HepG2 (cell line): ENCODE data around the gene RYK. TPM values are rescaled to one million over a fixed set of nuclear protein-coding genes. Genes with fewer than 3 reads are reported as not detected.

ENCODE experiments used
- ATAC-seq: fragments of 200-7000 bp; cut with Tn5 transposase; 3 replicates; pipeline ENCODE4 v1.9.1; 2020; ENCODE audit warnings: mild to moderate bottlenecking, moderate library complexity
- BruUV-seq: library from RNA; stranded (reverse); fragments of 400-500 nt; replicated peaks from 2 replicates; lab custom pipeline; 2021; lab: Mats Ljungman, UMichigan
- CTCF ChIA-PET: fragments of 300-600 bp; formaldehyde crosslinking; extraction: SDS; loops from one replicate; lab custom pipeline; 2021; ENCODE audit warnings: low total read pairs, inconsistent platforms, low intra/inter-chr PET ratio; lab: Yijun Ruan, JAX
- POLR2A ChIA-PET: fragments of 350-600 bp; sonication (Branson Sonifier 250); formaldehyde crosslinking; loops from one replicate; lab custom pipeline; 2020; ENCODE audit warnings: antibody characterized with exemption, inconsistent platforms; lab: Yijun Ruan, JAX
- DNase-seq: peaks from one replicate; pipeline ENCODE4 v3.0.0-alpha.2; 2015; ENCODE audit warnings: low spot score
- FAIRE-seq: peaks from 3 replicates; lab custom pipeline; 2011; peaks lifted over from hg19 to GRCh38; lab: Jason Lieb, UNC
- H2AFZ ChIP-seq: one replicate; pipeline ENCODE4 v1.6.1; 2011; ENCODE audit warnings: low read length, inconsistent platforms
- H3K27ac ChIP-seq: fragments of 300-600 bp; 3 replicates; pipeline ENCODE4 v1.8.0; 2011; ENCODE audit warnings: mixed run types, mild to moderate bottlenecking, mixed read lengths, low read length, inconsistent platforms; ENCODE audit not compliant: insufficient read depth; ENCODE audit errors: extremely low read length
- H3K27me3 ChIP-seq, 2 experiments: fragments of 200-600 bp in 1 of 2; 2 replicates in 1 of 2; 3 replicates in 1 of 2; pipeline versions ENCODE4 v1.6.0 to v1.8.0; 2011; ENCODE audit warnings: low read length in 2 of 2, mild to moderate bottlenecking in 2 of 2, moderate library complexity in 2 of 2, inconsistent platforms in 1 of 2; ENCODE audit not compliant: insufficient read depth in 2 of 2, control insufficient read depth in 1 of 2
- H3K36me3 ChIP-seq, 2 experiments: fragments of 200-600 bp in 1 of 2; replicated peaks in 1 of 2; 2 replicates in 1 of 2; 3 replicates in 1 of 2; pipeline versions ENCODE4 v1.5.1 to v1.8.0; 2011; ENCODE audit warnings: low read length in 2 of 2, inconsistent platforms in 1 of 2; ENCODE audit not compliant: insufficient read depth in 2 of 2, control insufficient read depth in 1 of 2
- H3K4me1 ChIP-seq: 2 replicates; pipeline ENCODE4 v1.5.1; 2012; ENCODE audit warnings: low read length, inconsistent platforms; ENCODE audit not compliant: insufficient read depth
- H3K4me2 ChIP-seq: 2 replicates; pipeline ENCODE4 v1.6.0; 2011; ENCODE audit warnings: low read depth, low read length, inconsistent platforms
- H3K4me3 ChIP-seq, 3 experiments: fragments of 200-600 bp in 1 of 3; sonication (generic), shearing (Covaris generic) in 1 of 3; replicated peaks in 1 of 3; 2 replicates each; pipeline ENCODE4 v1.5.1; 2011 to 2016; ENCODE audit warnings: low read length in 3 of 3, inconsistent platforms in 2 of 3, low read depth in 2 of 3, mild to moderate bottlenecking in 2 of 3, control low read depth in 1 of 3, mixed read lengths in 1 of 3; ENCODE audit not compliant: insufficient read depth in 1 of 3
- H3K79me2 ChIP-seq: one replicate; pipeline ENCODE4 v1.6.1; 2011; ENCODE audit warnings: low read length, inconsistent platforms; ENCODE audit not compliant: insufficient read depth
- H3K9ac ChIP-seq: 2 replicates; pipeline ENCODE4 v1.6.0; 2011; ENCODE audit warnings: mild to moderate bottlenecking, low read depth, low read length, inconsistent platforms; ENCODE audit not compliant: insufficient read depth
- H3K9me3 ChIP-seq: 2 replicates; pipeline ENCODE4 v1.5.1; 2012; ENCODE audit warnings: mild to moderate bottlenecking, low read length
- H4K20me1 ChIP-seq: 2 replicates; pipeline ENCODE4 v1.6.0; 2011; ENCODE audit warnings: inconsistent platforms, mild to moderate bottlenecking, low read length, moderate library complexity; ENCODE audit not compliant: insufficient read depth
- CEBPB ChIP-seq: IDR thresholded peaks from 2 replicates; pipeline ENCODE4 v1.6.1; 2011; ENCODE audit warnings: low read depth, low read length, improper control_type of control experiment, borderline replicate concordance
- CHD4 ChIP-seq: fragments of 200-600 bp; sonication (generic); IDR thresholded peaks from 2 replicates; pipeline ENCODE4 v1.7.0; 2017; ENCODE audit warnings: mild to moderate bottlenecking, low read length, borderline replicate concordance
- GTF2F1 ChIP-seq: fragments of 150-350 bp; IDR thresholded peaks from 2 replicates; pipeline ENCODE4 v1.6.1; 2014; ENCODE audit warnings: low read length
- MYNN ChIP-seq: sonication (generic); formaldehyde crosslinking; IDR thresholded peaks from 2 replicates; pipeline ENCODE4 v1.4.0; 2020; ENCODE audit warnings: mild to moderate bottlenecking, low read depth, missing genetic modification reagents
- SAP130 ChIP-seq: IDR thresholded peaks from 2 replicates; pipeline ENCODE4 v1.6.1; 2016; ENCODE audit warnings: low read depth
- TEAD2 ChIP-seq: sonication (generic); formaldehyde crosslinking; IDR thresholded peaks from 2 replicates; pipeline ENCODE4 v1.9.0; 2021; ENCODE audit warnings: missing genetic modification reagents
- WGBS: methylation state at CpG from one replicate; pipeline ENCODE4 v1.1.6; 2017; ENCODE audit warnings: low lambda C conversion rate; 5-methylcytosine and 5-hydroxymethylcytosine counted together
- in situ Hi-C: cut with HindIII; loops from 2 replicates; pipeline ENCODE4 v1.10.0; 2017; ENCODE audit warnings: low pct_unique_long_range_greater_than_20kb; ENCODE audit not compliant: extremely low pct_ligation_motif_present
- intact Hi-C: fragments of 100-400 bp; cut with micrococcal nuclease; formaldehyde crosslinking; loops from one replicate; pipeline ENCODE4 v1.10.0; 2022; ENCODE audit not compliant: unreplicated experiment
- polyA plus RNA-seq, 8 experiments: library from polyadenylated mRNA; depleted of rRNA in 3 of 8; stranded (reverse) in 7 of 8; unstranded in 1 of 8; fragments of >200 nt; fragmentation: Illumina TruSeq in 4 of 8; extraction: Trizol in 4 of 8; gene quantifications; 2 replicates each; pipeline versions ENCODE4 v1.2.1 to v1.2.3, GENCODE V29; 2011 to 2016; ENCODE audit warnings: low read depth in 4 of 8, missing spikeins in 1 of 8, mixed read lengths in 1 of 8; ENCODE audit not compliant: insufficient read depth in 1 of 8
- total RNA-seq, 5 experiments: library from RNA; depleted of rRNA; stranded (reverse); fragments of >200 nt; fragmentation: Illumina TruSeq; extraction: Trizol; gene quantifications; 2 replicates each; pipeline ENCODE4 v1.2.3, GENCODE V29; 2016; ENCODE audit warnings: low read depth in 1 of 5
- TF ChIP-seq, protein P1 (sequence below): sonication (generic); formaldehyde crosslinking; IDR thresholded peaks from 2 replicates; pipeline ENCODE4 v1.5.0; 2020; ENCODE audit warnings: mild to moderate bottlenecking, missing genetic modification reagents
- TF ChIP-seq, protein P2 (sequence below): sonication (generic); formaldehyde crosslinking; IDR thresholded peaks from 2 replicates; pipeline ENCODE4 v1.5.1; 2020; ENCODE audit warnings: mild to moderate bottlenecking, moderate library complexity, missing genetic modification reagents
- TF ChIP-seq, protein P3 (sequence below): sonication (generic); formaldehyde crosslinking; IDR thresholded peaks from 2 replicates; pipeline ENCODE4 v1.4.0; 2020; ENCODE audit warnings: mild to moderate bottlenecking, missing genetic modification reagents
- TF ChIP-seq, protein P4 (sequence below): sonication (generic); formaldehyde crosslinking; IDR thresholded peaks from 2 replicates; pipeline ENCODE4 v1.8.1; 2023; ENCODE audit warnings: mild to moderate bottlenecking, missing genetic modification reagents
- TF ChIP-seq, protein P5 (sequence below): sonication (generic); formaldehyde crosslinking; IDR thresholded peaks from 2 replicates; pipeline ENCODE4 v1.4.0; 2020; ENCODE audit warnings: missing genetic modification reagents

RYK gene
- total and polyA plus RNA-seq, 2 of the 13 experiments (the other 11 are each of a cell fraction or from before 2014, with no cell fraction given), result 35.0 to 66.2 TPM

DNA sequence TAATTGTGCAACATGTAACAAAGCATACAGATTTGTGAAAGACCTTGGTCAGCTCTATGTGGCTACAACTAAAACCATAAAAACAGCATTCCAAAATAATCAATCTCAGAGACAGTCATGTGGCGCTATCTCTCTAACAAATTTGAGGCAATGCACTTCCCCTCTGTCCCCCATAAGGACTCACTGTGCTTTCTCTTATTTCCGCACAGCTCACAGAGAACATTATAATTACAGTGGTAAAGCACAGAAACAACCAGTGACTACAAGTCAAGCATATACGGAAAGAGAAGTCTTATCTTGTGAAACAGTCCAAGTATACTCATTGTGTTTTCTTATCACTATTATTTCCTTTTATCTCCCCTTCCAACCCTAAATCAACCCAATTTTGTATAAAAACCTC, 64.3 kb downstream of the RYK start:
- H3K27ac ChIP-seq, result no peak overlapping the region
- ChIA-PET CTCF (no interaction called here), POLR2A (no interaction called here)
- intact Hi-C loops, result no loop called here
- DNase-seq (no peak), ATAC-seq (no peak), FAIRE-seq (no peak)
- no peaks in the 10 kb centered on the region for H3K27me3 ChIP-seq
- H2AFZ ChIP-seq, result no peak overlapping the region
- no peak overlapping the region for H3K9ac ChIP-seq
- H3K79me2 ChIP-seq, result no peaks in the 10 kb centered on the region
- no peaks in the 10 kb centered on the region for H4K20me1 ChIP-seq
- no peaks in the 10 kb centered on the region for H3K4me1 ChIP-seq
- H3K4me2 ChIP-seq, result no peak overlapping the region
- H3K9me3 ChIP-seq, result no peaks in the 10 kb centered on the region
- peaks cover 7 to 27% of the 10 kb centered on the region in 2 experiments for H3K36me3 ChIP-seq
- TF ChIP-seq, protein P1, sequence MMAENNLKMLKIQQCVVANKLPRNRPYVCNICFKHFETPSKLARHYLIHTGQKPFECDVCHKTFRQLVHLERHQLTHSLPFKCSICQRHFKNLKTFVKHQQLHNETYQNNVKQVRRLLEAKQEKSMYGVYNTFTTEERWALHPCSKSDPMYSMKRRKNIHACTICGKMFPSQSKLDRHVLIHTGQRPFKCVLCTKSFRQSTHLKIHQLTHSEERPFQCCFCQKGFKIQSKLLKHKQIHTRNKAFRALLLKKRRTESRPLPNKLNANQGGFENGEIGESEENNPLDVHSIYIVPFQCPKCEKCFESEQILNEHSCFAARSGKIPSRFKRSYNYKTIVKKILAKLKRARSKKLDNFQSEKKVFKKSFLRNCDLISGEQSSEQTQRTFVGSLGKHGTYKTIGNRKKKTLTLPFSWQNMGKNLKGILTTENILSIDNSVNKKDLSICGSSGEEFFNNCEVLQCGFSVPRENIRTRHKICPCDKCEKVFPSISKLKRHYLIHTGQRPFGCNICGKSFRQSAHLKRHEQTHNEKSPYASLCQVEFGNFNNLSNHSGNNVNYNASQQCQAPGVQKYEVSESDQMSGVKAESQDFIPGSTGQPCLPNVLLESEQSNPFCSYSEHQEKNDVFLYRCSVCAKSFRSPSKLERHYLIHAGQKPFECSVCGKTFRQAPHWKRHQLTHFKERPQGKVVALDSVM (CRISPR knock-in tag), result no peak
- peak; percentile 23; the same call in 1 of the 2 replicates for TF ChIP-seq CEBPB
- TF ChIP-seq, all 625 proteins: peak for 1
- in situ Hi-C loops, result no loop called here
- BruUV-seq, result no TSS peak
- WGBS, result 91% methylated on average over 3 of the region's 3 CpGs
- no peak overlapping the region for H3K4me3 ChIP-seq

DNA sequence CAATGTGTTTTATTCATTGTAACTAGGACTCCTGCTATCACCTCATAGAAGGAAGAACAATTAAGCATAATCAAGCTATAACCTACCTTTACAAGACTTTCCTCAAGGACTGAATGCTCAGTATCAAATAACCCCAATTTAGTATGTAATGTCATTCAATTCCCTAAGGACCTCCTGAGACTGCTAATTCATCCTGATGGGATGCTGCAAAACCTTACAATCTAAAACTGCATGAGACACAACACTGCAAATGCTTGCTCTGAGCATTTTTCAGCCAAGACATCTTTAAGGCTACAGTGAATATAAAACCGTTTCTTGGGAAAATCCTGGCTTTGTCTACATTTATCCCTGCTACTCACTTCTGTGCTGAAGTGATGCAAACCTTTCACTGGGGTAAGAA, 69.9 kb downstream of the RYK start:
- FAIRE-seq, result no peak
- no peak overlapping the region for H3K9ac ChIP-seq
- intact Hi-C loops, result no loop called here
- H2AFZ ChIP-seq, result no peak overlapping the region
- no peaks in the 10 kb centered on the region for H4K20me1 ChIP-seq
- no peaks in the 10 kb centered on the region for H3K9me3 ChIP-seq
- H3K4me1 ChIP-seq, result no peaks in the 10 kb centered on the region
- peaks cover 1 to 24% of the 10 kb centered on the region in 2 experiments for H3K36me3 ChIP-seq
- no peaks in the 10 kb centered on the region for H3K79me2 ChIP-seq
- ChIA-PET POLR2A (no interaction called here), CTCF (no interaction called here)
- no TSS peak for BruUV-seq
- WGBS, result 100% methylated on average over 1 of the region's 1 CpG
- no peak overlapping the region for H3K27ac ChIP-seq
- H3K27me3 ChIP-seq, result no peaks in the 10 kb centered on the region
- no peak for DNase-seq
- H3K4me3 ChIP-seq, result no peak overlapping the region
- in situ Hi-C loops, result no loop called here
- no peak for ATAC-seq
- H3K4me2 ChIP-seq, result no peak overlapping the region
- TF ChIP-seq MYNN (CRISPR knock-in tag), result no peak
- TF ChIP-seq, protein P2, sequence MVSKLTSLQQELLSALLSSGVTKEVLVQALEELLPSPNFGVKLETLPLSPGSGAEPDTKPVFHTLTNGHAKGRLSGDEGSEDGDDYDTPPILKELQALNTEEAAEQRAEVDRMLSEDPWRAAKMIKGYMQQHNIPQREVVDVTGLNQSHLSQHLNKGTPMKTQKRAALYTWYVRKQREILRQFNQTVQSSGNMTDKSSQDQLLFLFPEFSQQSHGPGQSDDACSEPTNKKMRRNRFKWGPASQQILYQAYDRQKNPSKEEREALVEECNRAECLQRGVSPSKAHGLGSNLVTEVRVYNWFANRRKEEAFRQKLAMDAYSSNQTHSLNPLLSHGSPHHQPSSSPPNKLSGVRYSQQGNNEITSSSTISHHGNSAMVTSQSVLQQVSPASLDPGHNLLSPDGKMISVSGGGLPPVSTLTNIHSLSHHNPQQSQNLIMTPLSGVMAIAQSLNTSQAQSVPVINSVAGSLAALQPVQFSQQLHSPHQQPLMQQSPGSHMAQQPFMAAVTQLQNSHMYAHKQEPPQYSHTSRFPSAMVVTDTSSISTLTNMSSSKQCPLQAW (CRISPR knock-in tag), result no peak
- TF ChIP-seq TEAD2 (CRISPR knock-in tag), result no peak
- TF ChIP-seq SAP130 (CRISPR knock-in tag), result no peak
- TF ChIP-seq, protein P3, sequence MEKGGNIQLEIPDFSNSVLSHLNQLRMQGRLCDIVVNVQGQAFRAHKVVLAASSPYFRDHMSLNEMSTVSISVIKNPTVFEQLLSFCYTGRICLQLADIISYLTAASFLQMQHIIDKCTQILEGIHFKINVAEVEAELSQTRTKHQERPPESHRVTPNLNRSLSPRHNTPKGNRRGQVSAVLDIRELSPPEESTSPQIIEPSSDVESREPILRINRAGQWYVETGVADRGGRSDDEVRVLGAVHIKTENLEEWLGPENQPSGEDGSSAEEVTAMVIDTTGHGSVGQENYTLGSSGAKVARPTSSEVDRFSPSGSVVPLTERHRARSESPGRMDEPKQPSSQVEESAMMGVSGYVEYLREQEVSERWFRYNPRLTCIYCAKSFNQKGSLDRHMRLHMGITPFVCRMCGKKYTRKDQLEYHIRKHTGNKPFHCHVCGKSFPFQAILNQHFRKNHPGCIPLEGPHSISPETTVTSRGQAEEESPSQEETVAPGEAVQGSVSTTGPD, result no peak
- no peak for TF ChIP-seq CHD4
- no peak for TF ChIP-seq GTF2F1
- TF ChIP-seq, protein P4, sequence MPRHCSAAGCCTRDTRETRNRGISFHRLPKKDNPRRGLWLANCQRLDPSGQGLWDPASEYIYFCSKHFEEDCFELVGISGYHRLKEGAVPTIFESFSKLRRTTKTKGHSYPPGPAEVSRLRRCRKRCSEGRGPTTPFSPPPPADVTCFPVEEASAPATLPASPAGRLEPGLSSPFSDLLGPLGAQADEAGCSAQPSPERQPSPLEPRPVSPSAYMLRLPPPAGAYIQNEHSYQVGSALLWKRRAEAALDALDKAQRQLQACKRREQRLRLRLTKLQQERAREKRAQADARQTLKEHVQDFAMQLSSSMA (CRISPR knock-in tag), result no peak
- TF ChIP-seq, protein P5, sequence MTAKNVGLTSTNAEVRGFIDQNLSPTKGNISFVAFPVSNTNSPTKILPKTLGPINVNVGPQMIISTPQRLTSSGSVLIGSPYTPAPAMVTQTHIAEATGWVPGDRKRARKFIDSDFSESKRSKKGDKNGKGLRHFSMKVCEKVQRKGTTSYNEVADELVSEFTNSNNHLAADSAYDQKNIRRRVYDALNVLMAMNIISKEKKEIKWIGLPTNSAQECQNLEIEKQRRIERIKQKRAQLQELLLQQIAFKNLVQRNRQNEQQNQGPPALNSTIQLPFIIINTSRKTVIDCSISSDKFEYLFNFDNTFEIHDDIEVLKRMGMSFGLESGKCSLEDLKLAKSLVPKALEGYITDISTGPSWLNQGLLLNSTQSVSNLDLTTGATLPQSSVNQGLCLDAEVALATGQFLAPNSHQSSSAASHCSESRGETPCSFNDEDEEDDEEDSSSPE, result no peak
